ENCODE data around the gene REG3A.

Gene REG3A

GRCh38 chr2:79116997-79117928 is 42.3 kb downstream of the REG3A start:
- DNase-seq = no peak

GRCh38 chr2:79114797-79115494 is 44.6 kb downstream of the REG3A start:
- no peak for DNase-seq

GRCh38 chr2:79112269-79112668 is 47.3 kb downstream of the REG3A start:
- no peak for DNase-seq
